DMS153 treated with DMSO at 0.1 percent for 48 hours (cell line): ENCODE data around the gene SAP30BP.

Source experiments
- DNase-seq: peaks from one replicate; lab custom pipeline; 2025; ENCODE audit not compliant: unreplicated experiment; lab: John Stamatoyannopoulos, UW

The SAP30BP gene

DNA sequence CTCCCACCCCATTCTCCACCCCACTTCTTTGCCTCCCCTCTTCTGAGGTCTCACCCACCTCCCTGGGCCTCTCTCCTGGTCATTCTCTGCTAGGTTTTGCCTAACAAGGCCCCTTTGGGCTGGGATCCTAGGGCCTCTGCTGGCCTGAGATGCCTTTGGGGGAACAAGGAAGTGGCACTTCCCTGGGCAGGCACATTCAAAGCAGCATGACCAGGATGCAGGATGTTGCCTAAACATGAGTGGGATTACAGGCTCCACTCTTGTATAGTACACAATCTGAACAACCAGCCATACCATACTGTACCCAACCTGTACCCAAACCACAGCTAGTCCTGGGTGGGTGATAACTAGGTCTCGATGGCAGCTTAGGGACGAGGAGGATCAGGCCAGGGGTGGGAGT, 88.9 kb downstream of the SAP30BP start:
- no peak for DNase-seq

DNA sequence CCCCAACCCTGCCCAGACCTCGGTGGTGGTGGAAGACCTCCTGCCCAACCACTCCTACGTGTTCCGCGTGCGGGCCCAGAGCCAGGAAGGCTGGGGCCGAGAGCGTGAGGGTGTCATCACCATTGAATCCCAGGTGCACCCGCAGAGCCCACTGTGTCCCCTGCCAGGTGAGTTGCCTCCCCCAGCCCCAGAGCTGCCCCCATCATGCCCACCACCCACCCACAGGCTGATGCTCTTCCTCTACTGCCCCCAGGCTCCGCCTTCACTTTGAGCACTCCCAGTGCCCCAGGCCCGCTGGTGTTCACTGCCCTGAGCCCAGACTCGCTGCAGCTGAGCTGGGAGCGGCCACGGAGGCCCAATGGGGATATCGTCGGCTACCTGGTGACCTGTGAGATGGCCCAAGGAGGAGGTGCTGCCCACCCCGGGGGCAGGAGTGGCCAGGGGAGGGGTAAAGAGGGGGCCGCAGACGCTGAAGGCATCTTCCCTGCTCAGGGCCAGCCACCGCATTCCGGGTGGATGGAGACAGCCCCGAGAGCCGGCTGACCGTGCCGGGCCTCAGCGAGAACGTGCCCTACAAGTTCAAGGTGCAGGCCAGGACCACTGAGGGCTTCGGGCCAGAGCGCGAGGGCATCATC, 89.4 kb downstream of the SAP30BP start:
- DNase-seq, result no peak

DNA sequence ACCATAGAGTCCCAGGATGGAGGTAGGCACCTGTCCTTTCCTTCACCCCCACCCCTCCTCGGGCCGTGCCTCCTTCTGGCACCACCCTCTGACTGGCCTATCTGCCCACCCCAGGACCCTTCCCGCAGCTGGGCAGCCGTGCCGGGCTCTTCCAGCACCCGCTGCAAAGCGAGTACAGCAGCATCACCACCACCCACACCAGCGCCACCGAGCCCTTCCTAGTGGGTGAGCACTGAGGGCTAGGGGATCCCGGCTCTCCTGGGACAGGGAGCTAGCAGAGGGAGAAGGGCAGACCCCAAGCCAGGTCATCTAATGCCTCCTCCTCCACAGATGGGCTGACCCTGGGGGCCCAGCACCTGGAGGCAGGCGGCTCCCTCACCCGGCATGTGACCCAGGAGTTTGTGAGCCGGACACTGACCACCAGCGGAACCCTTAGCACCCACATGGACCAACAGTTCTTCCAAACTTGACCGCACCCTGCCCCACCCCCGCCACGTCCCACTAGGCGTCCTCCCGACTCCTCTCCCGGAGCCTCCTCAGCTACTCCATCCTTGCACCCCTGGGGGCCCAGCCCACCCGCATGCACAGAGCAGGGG, 90.0 kb downstream of the SAP30BP start:
- no peak for DNase-seq
